ENCODE data around the gene CTTN. TPM values are rescaled to one million over a fixed set of nuclear protein-coding genes. Genes with fewer than 3 reads are reported as not detected.
A peak's percentile ranks its signal among the peaks of the same experiment; 100 is the strongest.

The CTTN gene
- total and polyA plus RNA-seq, 9 of the 15 experiments (the other 6 are each of a cell fraction or from before 2014, with no cell fraction given) = 9.9 to 158 (median 99.7) TPM

- peak; percentile 60 for TF ChIP-seq ZBTB40 (IDR thresholded peaks at IDR 0.05)
- no peak for TF ChIP-seq ZBTB40 (CRISPR knock-in tag; IDR thresholded peaks at IDR 0.05)
- 0 out of 2 replicates have a peak, but pooled peaks have one; percentile 6 for TF ChIP-seq MYNN (IDR thresholded peaks at IDR 0.05)
- TF ChIP-seq MYNN (CRISPR knock-in tag; IDR thresholded peaks at IDR 0.05) = no peak
- TF ChIP-seq ZNF324 (CRISPR knock-in tag; IDR thresholded peaks at IDR 0.05) = no peak
- TF ChIP-seq NFRKB (IDR thresholded peaks at IDR 0.05; ENCODE audit: low read depth) = peak; percentile 56; the same call in 1 of the 2 replicates
- TF ChIP-seq, protein P1, sequence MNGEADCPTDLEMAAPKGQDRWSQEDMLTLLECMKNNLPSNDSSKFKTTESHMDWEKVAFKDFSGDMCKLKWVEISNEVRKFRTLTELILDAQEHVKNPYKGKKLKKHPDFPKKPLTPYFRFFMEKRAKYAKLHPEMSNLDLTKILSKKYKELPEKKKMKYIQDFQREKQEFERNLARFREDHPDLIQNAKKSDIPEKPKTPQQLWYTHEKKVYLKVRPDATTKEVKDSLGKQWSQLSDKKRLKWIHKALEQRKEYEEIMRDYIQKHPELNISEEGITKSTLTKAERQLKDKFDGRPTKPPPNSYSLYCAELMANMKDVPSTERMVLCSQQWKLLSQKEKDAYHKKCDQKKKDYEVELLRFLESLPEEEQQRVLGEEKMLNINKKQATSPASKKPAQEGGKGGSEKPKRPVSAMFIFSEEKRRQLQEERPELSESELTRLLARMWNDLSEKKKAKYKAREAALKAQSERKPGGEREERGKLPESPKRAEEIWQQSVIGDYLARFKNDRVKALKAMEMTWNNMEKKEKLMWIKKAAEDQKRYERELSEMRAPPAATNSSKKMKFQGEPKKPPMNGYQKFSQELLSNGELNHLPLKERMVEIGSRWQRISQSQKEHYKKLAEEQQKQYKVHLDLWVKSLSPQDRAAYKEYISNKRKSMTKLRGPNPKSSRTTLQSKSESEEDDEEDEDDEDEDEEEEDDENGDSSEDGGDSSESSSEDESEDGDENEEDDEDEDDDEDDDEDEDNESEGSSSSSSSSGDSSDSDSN (IDR thresholded peaks at IDR 0.05; ENCODE audit: borderline replicate concordance in 1 of 2, low read depth in 2 of 2, low read length in 2 of 2) = peak in 1 of 2 experiments; percentile 85; a peak in 1 of 4 replicates
- peak; percentile 50; the same call in 1 of the 2 replicates for TF ChIP-seq E2F1 (CRISPR knock-in tag; IDR thresholded peaks at IDR 0.05)
- TF ChIP-seq, protein P2, sequence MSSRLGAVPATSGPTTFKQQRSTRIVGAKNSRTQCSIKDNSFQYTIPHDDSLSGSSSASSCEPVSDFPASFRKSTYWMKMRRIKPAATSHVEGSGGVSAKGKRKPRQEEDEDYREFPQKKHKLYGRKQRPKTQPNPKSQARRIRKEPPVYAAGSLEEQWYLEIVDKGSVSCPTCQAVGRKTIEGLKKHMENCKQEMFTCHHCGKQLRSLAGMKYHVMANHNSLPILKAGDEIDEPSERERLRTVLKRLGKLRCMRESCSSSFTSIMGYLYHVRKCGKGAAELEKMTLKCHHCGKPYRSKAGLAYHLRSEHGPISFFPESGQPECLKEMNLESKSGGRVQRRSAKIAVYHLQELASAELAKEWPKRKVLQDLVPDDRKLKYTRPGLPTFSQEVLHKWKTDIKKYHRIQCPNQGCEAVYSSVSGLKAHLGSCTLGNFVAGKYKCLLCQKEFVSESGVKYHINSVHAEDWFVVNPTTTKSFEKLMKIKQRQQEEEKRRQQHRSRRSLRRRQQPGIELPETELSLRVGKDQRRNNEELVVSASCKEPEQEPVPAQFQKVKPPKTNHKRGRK (tag; IDR thresholded peaks at IDR 0.05) = 0 out of 2 replicates have a peak, but pooled peaks have one; percentile 21
Observed at GRCh38 chr11:70419307-70420007, 21.1 kb downstream of the CTTN start (continued).

All from K562 (cell line).